ENCODE data around the gene SKI. TPM values are rescaled to one million over a fixed set of nuclear protein-coding genes. Genes with fewer than 3 reads are reported as not detected.

Gene SKI
- total and polyA plus RNA-seq, 2 of the 8 experiments (the other 6 are each of a cell fraction or from before 2014, with no cell fraction given): 8.3 to 87.6 TPM

GRCh38 chr1:2255420-2256369 is 27.6 kb downstream of the SKI start (continued):
- no peak for TF ChIP-seq HDAC2 (IDR thresholded peaks at IDR 0.05; ENCODE audit: borderline replicate concordance in 1 of 2, low read depth in 2 of 2, low read length in 2 of 2)

Data from H1 (cell line).